GM12892 (cell line): ENCODE results near the gene AMBRA1.

Source experiments
- POLR2A ChIP-seq: IDR thresholded peaks from 2 replicates; pipeline ENCODE4 v1.6.1; 2011; ENCODE audit warnings: low read depth, low read length, control low read depth
- POLR2AphosphoS5 ChIP-seq: IDR thresholded peaks from 2 replicates; pipeline ENCODE4 v1.6.1; 2011; ENCODE audit warnings: low read depth, low read length, control low read depth
- TAF1 ChIP-seq: IDR thresholded peaks from 2 replicates; pipeline ENCODE4 v1.6.1; 2011; ENCODE audit warnings: low read depth, mild to moderate bottlenecking, control low read depth, low read length, borderline replicate concordance

DNA sequence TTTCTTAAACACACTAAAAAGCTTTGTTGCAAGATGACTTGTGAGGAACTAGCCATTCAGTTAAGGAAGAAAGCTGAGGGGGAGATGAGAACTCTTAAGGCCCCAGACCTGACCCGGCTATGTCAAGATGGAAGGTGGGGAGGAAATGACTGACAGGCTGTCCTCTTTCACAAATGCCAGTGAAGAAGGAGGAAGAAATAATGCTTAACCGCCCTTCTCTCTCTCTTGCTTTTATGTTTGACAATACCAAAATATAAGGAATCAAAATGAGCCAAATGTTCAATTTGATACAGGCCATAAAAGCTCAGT, 87.4 kb downstream of the AMBRA1 start:
- TF ChIP-seq TAF1 (no peak), POLR2A (no peak), POLR2AphosphoS5 (no peak)
